IMR-90 (cell line): Measurements from ENCODE around the gene WBP1L. TPM values are rescaled to one million over a fixed set of nuclear protein-coding genes. Genes with fewer than 3 reads are reported as not detected.

Source experiments
- ATAC-seq: fragments of 200-7000 bp; cut with Tn5 transposase; 2 replicates; pipeline ENCODE4 v1.9.1; 2020; ENCODE audit warnings: low read depth, mild to moderate bottlenecking, moderate library complexity
- BruUV-seq: library from RNA; stranded (reverse); fragments of 400-500 nt; replicated peaks from 2 replicates; lab custom pipeline; 2021; lab: Mats Ljungman, UMichigan
- CTCF ChIA-PET: fragments of 300-600 bp; formaldehyde crosslinking; extraction: SDS; loops from one replicate; lab custom pipeline; 2021; ENCODE audit warnings: antibody characterized with exemption; lab: Yijun Ruan, JAX
- POLR2A ChIA-PET: fragments of 300-600 bp; sonication (Branson Sonifier 250); formaldehyde crosslinking; loops from one replicate; lab custom pipeline; 2022; ENCODE audit warnings: antibody characterized with exemption; ENCODE audit not compliant: unreplicated experiment; lab: Charles Lee
- DNase-seq: peaks from one replicate; pipeline ENCODE4 v3.0.0; 2013
- H2AFZ ChIP-seq: replicated peaks from 2 replicates; pipeline ENCODE3; 2013; ENCODE audit warnings: low read length, mild to moderate bottlenecking; ENCODE audit not compliant: poor library complexity
- H2AK5ac ChIP-seq: 2 replicates; pipeline ENCODE4 v1.6.1; 2013; ENCODE audit warnings: low read depth, low read length, inconsistent platforms
- H2AK9ac ChIP-seq: replicated peaks from 2 replicates; pipeline ENCODE3; 2013; ENCODE audit warnings: mild to moderate bottlenecking, low read depth, low read length, moderate library complexity; ENCODE audit not compliant: poor library complexity
- H2BK120ac ChIP-seq: 2 replicates; pipeline ENCODE4 v1.6.1; 2013; ENCODE audit warnings: low read depth, low read length, inconsistent platforms
- H2BK15ac ChIP-seq: 3 replicates; pipeline ENCODE4 v1.6.1; 2013; ENCODE audit warnings: low read depth, low read length, inconsistent platforms
- H2BK20ac ChIP-seq: 2 replicates; pipeline ENCODE4 v1.6.1; 2013; ENCODE audit warnings: low read depth, mild to moderate bottlenecking, inconsistent platforms, low read length, moderate library complexity
- H2BK5ac ChIP-seq: 2 replicates; pipeline ENCODE4 v1.6.1; 2013; ENCODE audit warnings: mild to moderate bottlenecking, low read depth, low read length, inconsistent platforms; ENCODE audit not compliant: poor library complexity, severe bottlenecking
- H3K14ac ChIP-seq: replicated peaks from 2 replicates; pipeline ENCODE4 v1.6.1; 2013; ENCODE audit warnings: low read depth, low read length, inconsistent platforms
- H3K18ac ChIP-seq: 2 replicates; pipeline ENCODE4 v1.6.1; 2013; ENCODE audit warnings: low read depth, low read length, control low read depth
- H3K23ac ChIP-seq: 2 replicates; pipeline ENCODE4 v1.6.1; 2013; ENCODE audit warnings: low read depth, low read length, inconsistent platforms
- H3K27ac ChIP-seq: 2 replicates; pipeline ENCODE4 v1.5.1; 2013; ENCODE audit warnings: mild to moderate bottlenecking, control low read depth, low read length; ENCODE audit not compliant: insufficient read depth
- H3K27me3 ChIP-seq: 2 replicates; pipeline ENCODE4 v1.6.1; 2013; ENCODE audit warnings: low read length; ENCODE audit not compliant: control insufficient read depth, insufficient read depth
- H3K36me3 ChIP-seq: 2 replicates; pipeline ENCODE4 v1.6.1; 2013; ENCODE audit warnings: low read length, mixed read lengths; ENCODE audit not compliant: control insufficient read depth, insufficient read depth
- H3K4ac ChIP-seq: 2 replicates; pipeline ENCODE4 v1.6.1; 2013; ENCODE audit warnings: low read depth, low read length, inconsistent platforms
- H3K4me1 ChIP-seq: 2 replicates; pipeline ENCODE4 v1.6.1; 2013; ENCODE audit warnings: low read length, mixed read lengths; ENCODE audit not compliant: control insufficient read depth, insufficient read depth
- H3K4me2 ChIP-seq: 2 replicates; pipeline ENCODE4 v1.6.1; 2013; ENCODE audit warnings: low read depth, mild to moderate bottlenecking, control low read depth, low read length, moderate library complexity
- H3K4me3 ChIP-seq: 2 replicates; pipeline ENCODE4 v1.5.1; 2013; ENCODE audit warnings: low read depth, mild to moderate bottlenecking, control low read depth, low read length, moderate library complexity; ENCODE audit not compliant: insufficient read depth
- H3K56ac ChIP-seq: 2 replicates; pipeline ENCODE4 v1.6.1; 2013; ENCODE audit warnings: low read length, inconsistent platforms; ENCODE audit not compliant: insufficient read depth; ENCODE audit errors: extremely low read depth
- H3K79me1 ChIP-seq, 2 experiments: 2 replicates each; pipeline ENCODE4 v1.6.1; 2013; ENCODE audit warnings: low read length in 2 of 2, inconsistent platforms in 1 of 2, low read depth in 1 of 2
- H3K9ac ChIP-seq: 2 replicates; pipeline ENCODE4 v1.6.1; 2013; ENCODE audit warnings: low read depth, low read length, control low read depth
- H3K9me1 ChIP-seq: 2 replicates; pipeline ENCODE4 v1.6.1; 2013; ENCODE audit warnings: low read length, inconsistent platforms; ENCODE audit not compliant: insufficient read depth
- H3K9me3 ChIP-seq: 2 replicates; pipeline ENCODE4 v1.6.1; 2013; ENCODE audit warnings: low read length; ENCODE audit not compliant: control insufficient read depth, insufficient read depth
- H4K20me1 ChIP-seq: 2 replicates; pipeline ENCODE4 v1.6.1; 2013; ENCODE audit warnings: low read length, inconsistent platforms; ENCODE audit not compliant: insufficient read depth
- H4K5ac ChIP-seq: 2 replicates; pipeline ENCODE4 v1.6.1; 2013; ENCODE audit warnings: mild to moderate bottlenecking, low read depth, low read length, control low read depth
- H4K8ac ChIP-seq, 2 experiments: 2 replicates each; pipeline ENCODE4 v1.6.1; 2013; ENCODE audit warnings: low read depth in 2 of 2, low read length in 2 of 2, control low read depth in 1 of 2, inconsistent platforms in 1 of 2
- H4K91ac ChIP-seq: 2 replicates; pipeline ENCODE4 v1.6.1; 2013; ENCODE audit warnings: low read depth, low read length, inconsistent platforms; ENCODE audit not compliant: insufficient read depth
- BHLHE40 ChIP-seq: fragments of 150-350 bp; IDR thresholded peaks from 2 replicates; pipeline ENCODE4 v1.6.1; 2016; ENCODE audit warnings: mild to moderate bottlenecking, low read depth, low read length
- CEBPB ChIP-seq: IDR thresholded peaks from 2 replicates; pipeline ENCODE4 v1.6.1; 2012; ENCODE audit warnings: low read depth, low read length, improper control_type of control experiment
- CHD1 ChIP-seq: IDR thresholded peaks from 2 replicates; pipeline ENCODE4 v1.6.1; 2012; ENCODE audit warnings: low read depth, low read length, improper control_type of control experiment
- ELK1 ChIP-seq: fragments of 150-350 bp; IDR thresholded peaks from 2 replicates; pipeline ENCODE4 v1.6.1; 2016; ENCODE audit warnings: low read depth, mild to moderate bottlenecking, low read length, moderate library complexity, borderline replicate concordance
- MAFK ChIP-seq: IDR thresholded peaks from 2 replicates; pipeline ENCODE4 v1.6.1; 2012; ENCODE audit warnings: low read depth, low read length, improper control_type of control experiment
- NFE2L2 ChIP-seq: fragments of 150-350 bp; IDR thresholded peaks from 2 replicates; pipeline ENCODE4 v1.6.1; 2016; ENCODE audit warnings: low read depth, mild to moderate bottlenecking, low read length
- POLR2A ChIP-seq: IDR thresholded peaks from 2 replicates; pipeline ENCODE4 v1.6.1; 2012; ENCODE audit warnings: mild to moderate bottlenecking, low read depth, low read length
- RAD21 ChIP-seq: IDR thresholded peaks from 2 replicates; pipeline ENCODE4 v1.6.1; 2012; ENCODE audit warnings: low read length, improper control_type of control experiment
- RFX5 ChIP-seq: IDR thresholded peaks from 2 replicates; pipeline ENCODE4 v1.8.0; 2012; ENCODE audit warnings: low read depth, mild to moderate bottlenecking, low read length, moderate library complexity
- dilution Hi-C: fragments of 300-500 bp; cut with HindIII; formaldehyde crosslinking; loops from one replicate; pipeline ENCODE4 v1.14.3; 2018; ENCODE audit warnings: low sequenced_read_pairs; ENCODE audit not compliant: unreplicated experiment
- in situ Hi-C: fragments of 300-500 bp; cut with MboI; formaldehyde crosslinking; loops from 3 replicates; pipeline ENCODE4 v1.14.3; 2019; ENCODE audit warnings: low sequenced_read_pairs, inconsistent platforms, mixed read lengths
- intact Hi-C: fragments of 100-400 bp; cut with micrococcal nuclease; formaldehyde crosslinking; loops from 2 replicates; pipeline ENCODE4 v1.10.0; 2022
- polyA plus RNA-seq, 3 experiments: library from polyadenylated mRNA; depleted of rRNA; stranded (reverse); fragments of >200 nt; gene quantifications; 2 replicates each; pipeline ENCODE4 v1.2.3, GENCODE V29; 2012; ENCODE audit warnings: low replicate concordance in 1 of 3
- total RNA-seq: library from RNA; depleted of rRNA; stranded (reverse); fragments of >200 nt; gene quantifications from 2 replicates; pipeline ENCODE4 v1.2.3, GENCODE V29; 2012
- TF ChIP-seq, protein P1 (sequence below): conservative IDR thresholded peaks from 2 replicates; pipeline ENCODE4 v1.5.1; 2012; ENCODE audit warnings: mild to moderate bottlenecking, low read depth, low read length, improper control_type of control experiment
- TF ChIP-seq, protein P2 (sequence below): fragments of 150-350 bp; IDR thresholded peaks from 2 replicates; pipeline ENCODE4 v1.6.1; 2017; ENCODE audit warnings: mild to moderate bottlenecking, antibody characterized with exemption, low read length, low read depth

The WBP1L gene
- total and polyA plus RNA-seq, 2 of the 4 experiments (the other 2 are of a cell fraction) = 20.7 to 31.0 TPM

DNA sequence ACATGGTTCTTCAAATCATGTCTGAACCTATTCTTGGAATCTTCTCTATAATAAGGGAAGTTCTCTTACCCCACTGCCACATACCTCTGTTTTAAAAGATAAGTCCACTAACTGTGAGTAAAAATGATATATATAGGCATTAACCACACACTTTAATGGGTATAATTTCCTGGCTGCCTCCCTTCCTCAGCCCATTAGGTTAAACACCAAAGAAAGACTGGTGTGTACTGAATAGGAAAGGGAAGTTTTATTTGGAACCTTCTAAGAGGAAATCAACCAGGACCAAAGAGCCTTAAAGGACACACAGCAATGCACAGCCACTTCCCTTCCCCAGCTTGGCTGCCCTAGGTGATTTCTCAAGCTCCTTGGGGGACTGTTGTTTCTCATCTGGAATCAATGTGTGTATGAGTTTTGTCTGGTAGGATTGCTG lies 5.0 kb upstream of the WBP1L start:
- in situ Hi-C loops = loop anchor here (10.0 kb wide), 1 partner anchor 326 kb away; no protein-coding TSS in a partner anchor

More for the DNA sequence above, 5.0 kb upstream of the WBP1L start:
- Histone ChIP-seq H3K4me2 (no peak overlapping the region), H2BK20ac (no peak overlapping the region), H3K9me3 (no peaks in the 10 kb centered on the region), H2BK120ac (no peak overlapping the region), H3K56ac (no peak overlapping the region; the same call in 1 of the 2 replicates), H3K14ac (no peak overlapping the region), H2BK5ac (no peak overlapping the region), H4K20me1 (no peaks in the 10 kb centered on the region), H3K36me3 (peaks cover 3% of the 10 kb centered on the region), H4K5ac (no peak overlapping the region), H3K27ac (no peak overlapping the region), H2BK15ac (no peak overlapping the region), H3K9ac (no peak overlapping the region), H2AK9ac (no peak overlapping the region), H2AK5ac (no peak overlapping the region), H2AFZ (no peak overlapping the region), H3K18ac (no peak overlapping the region), H3K4ac (no peak overlapping the region), H3K23ac (no peak overlapping the region), H4K91ac (no peak overlapping the region), H4K8ac (no peak overlapping the region), H3K4me3 (no peak overlapping the region), H3K9me1 (0 out of 2 replicates have a peak, but pooled peaks cover 7% of the 10 kb centered on the region), H3K27me3 (no peaks in the 10 kb centered on the region), H3K79me1 (no peaks in the 10 kb centered on the region), H3K4me1 (no peaks in the 10 kb centered on the region)
- dilution Hi-C loops (no loop called here), intact Hi-C loops (no loop called here)
- DNase-seq = no peak
- ChIA-PET POLR2A (no interaction called here), CTCF (no interaction called here)
- no peak for TF ChIP-seq BHLHE40
- no peak for TF ChIP-seq RAD21
- TF ChIP-seq NFE2L2 = no peak
- TF ChIP-seq, protein P1, sequence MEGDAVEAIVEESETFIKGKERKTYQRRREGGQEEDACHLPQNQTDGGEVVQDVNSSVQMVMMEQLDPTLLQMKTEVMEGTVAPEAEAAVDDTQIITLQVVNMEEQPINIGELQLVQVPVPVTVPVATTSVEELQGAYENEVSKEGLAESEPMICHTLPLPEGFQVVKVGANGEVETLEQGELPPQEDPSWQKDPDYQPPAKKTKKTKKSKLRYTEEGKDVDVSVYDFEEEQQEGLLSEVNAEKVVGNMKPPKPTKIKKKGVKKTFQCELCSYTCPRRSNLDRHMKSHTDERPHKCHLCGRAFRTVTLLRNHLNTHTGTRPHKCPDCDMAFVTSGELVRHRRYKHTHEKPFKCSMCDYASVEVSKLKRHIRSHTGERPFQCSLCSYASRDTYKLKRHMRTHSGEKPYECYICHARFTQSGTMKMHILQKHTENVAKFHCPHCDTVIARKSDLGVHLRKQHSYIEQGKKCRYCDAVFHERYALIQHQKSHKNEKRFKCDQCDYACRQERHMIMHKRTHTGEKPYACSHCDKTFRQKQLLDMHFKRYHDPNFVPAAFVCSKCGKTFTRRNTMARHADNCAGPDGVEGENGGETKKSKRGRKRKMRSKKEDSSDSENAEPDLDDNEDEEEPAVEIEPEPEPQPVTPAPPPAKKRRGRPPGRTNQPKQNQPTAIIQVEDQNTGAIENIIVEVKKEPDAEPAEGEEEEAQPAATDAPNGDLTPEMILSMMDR = no peak
- no peak for TF ChIP-seq POLR2A
- TF ChIP-seq CEBPB = no peak
- TF ChIP-seq RFX5 = no peak
- no peak for TF ChIP-seq CHD1
- TF ChIP-seq ELK1 = no peak
- no peak for TF ChIP-seq MAFK
- TF ChIP-seq, protein P2, sequence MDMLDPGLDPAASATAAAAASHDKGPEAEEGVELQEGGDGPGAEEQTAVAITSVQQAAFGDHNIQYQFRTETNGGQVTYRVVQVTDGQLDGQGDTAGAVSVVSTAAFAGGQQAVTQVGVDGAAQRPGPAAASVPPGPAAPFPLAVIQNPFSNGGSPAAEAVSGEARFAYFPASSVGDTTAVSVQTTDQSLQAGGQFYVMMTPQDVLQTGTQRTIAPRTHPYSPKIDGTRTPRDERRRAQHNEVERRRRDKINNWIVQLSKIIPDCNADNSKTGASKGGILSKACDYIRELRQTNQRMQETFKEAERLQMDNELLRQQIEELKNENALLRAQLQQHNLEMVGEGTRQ = no peak
- BruUV-seq = TSS peak; percentile 46
- no peak for ATAC-seq
